ENCODE results near the gene SPAG5.

Gene SPAG5

GRCh38 chr17:28570716-28571360 is 28.0 kb downstream of the SPAG5 start:
- no peak for DNase-seq

DNA sequence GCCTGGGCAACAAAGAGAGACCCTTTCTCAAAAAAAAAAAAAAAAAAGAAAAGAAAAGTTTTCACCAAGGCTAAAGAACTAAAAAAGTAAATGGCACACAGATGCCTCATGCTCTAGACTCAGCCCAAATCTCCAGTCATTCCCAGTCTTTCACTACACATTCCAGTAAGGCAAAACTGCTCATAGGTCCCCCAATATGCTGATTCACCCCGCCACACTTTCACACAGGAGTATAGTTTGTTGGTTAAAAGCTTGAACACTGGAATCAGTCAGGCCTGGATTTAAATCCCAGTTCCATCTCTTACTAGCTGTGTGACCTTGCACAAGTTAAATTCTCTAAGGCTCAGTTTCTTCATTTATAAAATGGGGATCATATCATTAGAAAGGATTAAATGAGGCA is 29.4 kb downstream of the SPAG5 start:
- DNase-seq, result no peak

DNA sequence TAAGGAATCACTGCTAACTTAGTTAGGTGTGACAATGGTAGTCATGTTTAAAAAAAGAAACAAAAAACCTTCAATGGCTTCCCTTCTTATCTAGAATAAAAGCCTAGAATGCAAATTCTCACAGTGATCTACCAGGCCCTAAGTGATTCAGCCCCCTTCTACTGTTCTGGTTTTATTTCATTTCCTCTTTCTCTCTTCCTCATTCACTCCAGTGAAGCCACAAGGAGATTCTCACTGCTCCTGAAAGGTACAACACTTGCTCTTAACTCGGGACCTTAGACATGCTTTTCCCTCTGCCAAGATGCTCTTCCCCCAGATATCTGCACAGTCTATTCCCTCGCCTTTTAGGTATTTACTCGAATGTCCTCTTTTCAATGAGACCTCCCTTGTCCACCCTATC is 31.2 kb downstream of the SPAG5 start:
- DNase-seq, result no peak

DNA sequence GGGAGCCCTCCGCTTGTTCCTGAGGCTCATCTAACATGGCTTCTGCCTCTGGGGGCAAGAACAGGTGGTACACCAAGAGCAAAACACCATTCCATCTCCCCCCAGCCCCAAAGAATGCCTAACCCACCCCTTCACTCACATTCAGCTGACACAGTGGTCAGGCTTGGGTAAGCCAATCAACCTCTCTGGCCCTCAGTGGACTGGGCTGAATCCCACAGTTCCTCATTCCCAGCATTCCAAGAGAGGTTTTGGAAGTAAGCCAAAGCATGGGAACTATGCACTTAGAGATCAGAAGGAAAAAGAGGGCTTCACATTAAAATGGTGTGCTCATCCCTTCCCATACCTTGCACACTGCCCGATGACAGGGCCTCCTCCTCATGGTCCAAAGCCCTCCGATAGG is 35.4 kb downstream of the SPAG5 start:
- no peak for DNase-seq

GRCh38 chr17:28555022-28555421 is 43.8 kb downstream of the SPAG5 start:
- DNase-seq, result no peak

GRCh38 chr17:28554565-28554964 is 44.3 kb downstream of the SPAG5 start:
- no peak for DNase-seq

- no peak for DNase-seq
Measured at GRCh38 chr17:28553000-28553505, 45.8 kb downstream of the SPAG5 start.

GRCh38 chr17:28552176-28552999 is 46.4 kb downstream of the SPAG5 start, which contains the start of gene UNC119:
TSS of gene UNC119 (minus strand) at chr17:28552624. CDS start at chr17:28552557, 67 bp downstream.
- peak in 1 of 2 experiments; percentile 78 for DNase-seq

GRCh38 chr17:28551421-28552175 is 47.2 kb downstream of the SPAG5 start:
- no peak for DNase-seq

- no peak for DNase-seq
Measured at GRCh38 chr17:28550858-28551257, 48.0 kb downstream of the SPAG5 start.

DNA sequence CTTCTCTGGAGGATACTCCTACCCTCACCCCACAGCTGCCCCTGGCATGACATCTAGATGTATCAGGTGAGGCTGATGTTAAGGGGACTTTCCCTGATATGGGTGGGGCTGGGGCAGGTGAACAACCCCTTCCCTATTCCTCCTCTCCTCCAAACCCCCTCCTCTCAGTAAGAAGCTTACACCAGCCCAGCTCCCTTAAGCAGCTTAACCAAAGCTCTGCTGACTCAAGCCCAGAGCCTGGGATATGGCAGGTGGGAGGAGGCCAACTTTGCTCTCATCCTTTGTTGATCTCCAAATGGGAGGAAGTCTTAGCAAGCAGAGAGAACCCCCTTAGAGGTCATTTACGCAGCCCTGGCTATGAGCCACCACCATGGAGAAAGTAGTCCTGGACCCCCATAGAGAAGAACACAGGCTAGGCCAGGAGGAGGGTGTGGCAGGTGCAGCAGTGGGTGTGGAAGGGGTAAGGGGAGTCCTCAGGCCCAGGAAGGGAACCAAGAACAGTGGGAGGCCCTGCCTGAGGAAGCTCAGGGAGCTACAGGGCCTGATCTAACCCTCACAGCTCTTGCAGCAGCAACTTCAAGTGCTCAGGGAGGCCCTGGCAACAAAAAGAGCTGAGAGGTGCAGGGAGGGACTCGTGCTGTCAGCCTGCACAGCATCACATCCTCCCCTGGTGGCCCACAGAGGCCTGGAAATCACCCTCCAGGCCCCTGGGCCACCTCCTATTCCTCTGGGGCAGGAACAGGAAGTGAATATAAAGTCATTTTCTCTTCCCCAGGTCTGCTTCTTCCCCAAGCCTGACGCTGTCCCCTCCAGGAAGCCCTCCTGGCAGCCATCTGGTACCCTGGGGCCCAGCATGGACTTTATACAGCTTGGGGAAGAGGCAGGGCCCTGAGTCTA is 49.3 kb downstream of the SPAG5 start:
- DNase-seq, result no peak

DNA sequence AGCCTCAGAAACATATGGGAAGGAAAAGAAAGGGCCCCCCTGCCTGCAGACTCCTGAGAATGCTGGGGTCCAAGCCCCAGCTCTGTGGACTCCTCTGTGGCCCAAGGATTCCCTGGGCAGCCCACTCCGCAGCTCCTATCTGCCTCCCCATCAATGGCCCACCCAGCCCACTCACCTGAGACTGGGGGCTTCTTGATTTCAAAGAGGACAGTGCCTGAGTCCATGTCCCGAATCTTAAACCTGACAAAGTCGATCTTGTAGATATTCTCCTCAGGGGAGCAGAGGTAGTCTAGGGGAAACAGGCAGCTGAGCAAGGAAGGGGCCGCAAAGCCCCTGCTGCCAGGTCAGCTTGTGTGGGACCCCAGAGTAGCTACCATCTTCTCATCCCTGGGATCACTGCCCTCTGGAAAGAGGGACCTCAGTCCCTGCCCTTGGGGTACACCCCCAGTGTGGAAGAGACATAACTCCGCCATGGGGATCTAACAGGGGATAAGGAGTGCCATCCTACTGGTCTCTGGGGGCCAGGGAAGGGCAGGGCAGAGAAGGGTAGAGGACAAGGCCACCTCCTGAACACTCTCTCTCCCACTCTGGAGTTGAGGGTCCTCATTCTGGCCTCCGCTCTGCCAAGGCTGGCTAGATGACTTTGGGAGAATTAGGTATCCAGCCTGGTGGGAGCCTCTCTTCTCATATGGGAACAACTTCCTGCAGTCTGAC is 50.3 kb downstream of the SPAG5 start:
- no peak for DNase-seq

GRCh38 chr17:28547623-28548416 is 51.0 kb downstream of the SPAG5 start:
- peak; percentile 12 to 35 for DNase-seq

GRCh38 chr17:28547096-28547622 is 51.7 kb downstream of the SPAG5 start:
- no peak for DNase-seq

GRCh38 chr17:28545787-28546415 is 52.9 kb downstream of the SPAG5 start:
- DNase-seq, result no peak

DNA sequence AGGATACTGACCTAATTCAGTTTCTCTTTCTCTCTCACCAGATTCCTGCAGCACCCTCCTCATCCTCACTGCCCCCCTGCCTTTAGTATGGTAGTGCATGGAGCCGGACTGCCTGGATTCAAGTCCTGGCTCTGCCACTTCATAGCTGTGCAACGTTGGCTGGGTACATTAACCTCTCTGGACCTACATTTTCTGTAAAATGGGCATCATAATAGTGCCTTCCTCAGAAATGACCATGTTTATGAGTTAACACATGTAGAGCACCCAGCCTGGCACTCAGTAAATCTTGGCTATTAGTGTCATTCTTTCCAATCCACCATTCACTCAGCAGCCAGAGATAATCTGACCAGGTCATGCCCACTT is 53.7 kb downstream of the SPAG5 start:
- no peak for DNase-seq

DNA sequence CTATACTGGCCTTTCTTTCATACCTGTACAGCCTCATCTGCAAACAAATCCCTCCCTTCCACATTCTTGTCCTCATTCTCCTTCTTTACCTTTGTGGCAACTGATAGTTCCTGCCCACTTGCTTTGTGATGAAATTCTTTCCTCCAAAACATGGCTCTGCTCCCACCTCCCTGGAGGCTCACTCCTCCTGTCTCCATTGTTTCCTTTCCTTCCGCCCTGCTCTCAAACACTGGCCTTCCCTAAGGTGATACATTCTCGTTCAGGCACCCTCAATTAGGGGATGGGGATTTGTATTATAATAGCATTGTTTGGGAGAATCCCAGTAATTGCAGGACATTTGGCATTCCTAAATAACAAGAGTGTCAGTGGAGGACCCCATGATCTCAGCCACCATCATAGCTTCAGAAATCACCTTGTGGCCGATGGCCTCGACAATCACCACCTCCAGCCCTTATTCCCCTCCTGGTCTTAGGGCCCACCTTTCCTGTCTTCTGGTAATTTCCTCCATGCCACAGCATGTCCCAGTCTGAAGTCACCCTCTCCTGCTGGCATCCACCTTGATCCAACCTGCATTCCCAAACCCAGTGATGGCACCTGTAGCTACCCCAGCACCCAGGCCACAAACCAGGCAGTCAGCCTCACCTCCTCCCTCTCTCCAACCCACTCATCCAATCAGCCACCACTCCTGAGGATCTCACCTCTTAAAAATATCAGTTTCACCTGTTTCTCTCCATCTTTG is 54.3 kb downstream of the SPAG5 start:
- no peak for DNase-seq

DNA sequence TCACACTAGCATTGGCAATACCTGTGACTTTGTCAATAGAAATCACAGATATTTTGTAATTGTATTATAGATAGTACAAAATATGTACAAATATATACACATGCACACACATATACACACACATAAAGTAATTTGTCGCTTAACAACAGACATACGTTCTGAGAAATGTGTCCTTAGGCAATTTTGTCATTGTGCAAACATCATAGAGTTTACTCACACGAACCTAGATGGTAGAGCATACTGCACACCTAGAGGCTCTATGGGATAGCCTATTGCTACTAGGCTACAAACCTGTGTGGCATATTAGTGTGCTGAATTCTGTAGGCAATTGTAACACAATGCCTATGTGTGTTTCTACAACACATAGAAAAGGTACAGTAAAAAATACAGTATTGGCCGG is 57.4 kb downstream of the SPAG5 start:
- no peak for DNase-seq

DNA sequence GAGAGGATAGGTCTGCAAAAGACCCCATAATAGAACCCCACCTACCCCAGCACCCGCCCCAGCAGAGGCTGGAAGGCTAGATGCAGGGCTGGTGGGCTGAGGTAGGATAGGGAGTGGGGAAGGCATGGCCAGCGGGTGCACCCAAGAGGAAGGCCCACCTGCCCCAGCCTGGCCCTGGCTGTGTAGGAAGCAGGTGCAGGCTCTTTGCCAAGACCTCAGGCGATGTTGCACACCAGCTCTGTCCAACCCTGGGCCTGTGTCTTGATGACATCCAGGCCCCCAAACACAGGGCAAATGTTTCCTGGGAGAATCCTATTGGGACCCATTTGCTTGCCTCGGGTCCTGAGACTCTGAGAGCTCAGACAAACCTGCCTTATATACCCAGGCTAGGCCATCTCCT is 58.6 kb downstream of the SPAG5 start:
- DNase-seq, result no peak
